ENCODE data around the gene MAPKAPK2.

The MAPKAPK2 gene

DNA sequence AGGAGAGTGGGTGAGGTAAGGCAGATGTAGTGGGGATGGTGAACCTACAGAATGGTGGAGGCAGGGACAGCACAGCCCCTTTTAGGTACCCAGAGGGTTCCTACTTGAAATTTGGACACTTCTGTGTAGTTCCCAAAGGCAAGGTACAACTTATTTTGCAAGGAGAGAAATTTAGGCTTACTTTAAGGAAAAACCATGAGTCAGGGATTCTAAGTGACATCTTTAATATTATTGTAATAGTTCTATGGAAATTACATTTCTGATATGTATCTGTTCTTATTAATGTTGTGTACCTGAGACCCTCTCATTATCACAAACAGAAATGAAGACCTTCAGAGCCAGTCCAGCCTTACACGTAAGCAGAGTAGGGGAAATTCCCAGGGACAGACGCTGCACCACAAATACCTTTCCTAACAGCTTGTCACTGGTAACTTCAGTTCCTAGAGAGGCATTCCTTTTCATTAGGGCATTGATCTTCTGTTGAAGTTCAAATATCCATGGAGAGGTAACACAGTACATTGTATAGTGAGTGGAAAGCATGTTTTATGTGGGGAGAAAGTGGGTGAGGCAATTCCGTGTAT, 41.5 kb upstream of the MAPKAPK2 start:
- TF ChIP-seq CTCF (conservative IDR thresholded peaks at IDR 0.05; ENCODE audit: control insufficient read depth, insufficient read depth, low read depth, low read length): no peak
- no peak for DNase-seq (ENCODE audit: low read depth)
- H3K4me3 ChIP-seq (ENCODE audit: control insufficient read depth, low read depth, low read length): no peak overlapping the region

- DNase-seq (ENCODE audit: low read depth): no peak
- no peak overlapping the region for H3K4me3 ChIP-seq (ENCODE audit: control insufficient read depth, low read depth, low read length)
- TF ChIP-seq CTCF (conservative IDR thresholded peaks at IDR 0.05; ENCODE audit: control insufficient read depth, insufficient read depth, low read depth, low read length): no peak
Measured at GRCh38 chr1:206646504-206646903, 38.2 kb upstream of the MAPKAPK2 start.

DNA sequence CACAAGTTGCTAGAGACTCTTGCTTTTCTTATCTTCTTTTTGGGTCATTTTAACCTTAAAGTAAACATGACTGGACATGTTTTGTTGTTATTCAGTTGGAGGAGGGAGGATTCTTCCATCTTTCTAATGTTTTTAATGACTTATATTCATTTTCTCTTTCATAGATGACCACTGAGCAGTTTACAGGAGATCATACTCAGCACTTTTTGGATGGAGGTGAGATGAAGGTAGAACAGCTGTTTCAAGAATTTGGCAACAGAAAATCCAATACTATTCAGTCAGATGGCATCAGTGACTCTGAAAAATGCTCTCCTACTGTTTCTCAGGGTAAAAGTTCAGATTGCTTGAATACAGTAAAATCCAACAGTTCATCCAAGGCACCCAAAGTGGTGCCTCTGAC, 37.5 kb upstream of the MAPKAPK2 start:
- no peak for DNase-seq (ENCODE audit: low read depth)
- TF ChIP-seq CTCF (conservative IDR thresholded peaks at IDR 0.05; ENCODE audit: control insufficient read depth, insufficient read depth, low read depth, low read length): no peak
- H3K4me3 ChIP-seq (ENCODE audit: control insufficient read depth, low read depth, low read length): no peak overlapping the region

GRCh38 chr1:206649261-206649921, 35.3 kb upstream of the MAPKAPK2 start:
- H3K4me3 ChIP-seq (ENCODE audit: control insufficient read depth, low read depth, low read length): no peak overlapping the region
- no peak for DNase-seq (ENCODE audit: low read depth)
- no peak for TF ChIP-seq CTCF (conservative IDR thresholded peaks at IDR 0.05; ENCODE audit: control insufficient read depth, insufficient read depth, low read depth, low read length)

DNA sequence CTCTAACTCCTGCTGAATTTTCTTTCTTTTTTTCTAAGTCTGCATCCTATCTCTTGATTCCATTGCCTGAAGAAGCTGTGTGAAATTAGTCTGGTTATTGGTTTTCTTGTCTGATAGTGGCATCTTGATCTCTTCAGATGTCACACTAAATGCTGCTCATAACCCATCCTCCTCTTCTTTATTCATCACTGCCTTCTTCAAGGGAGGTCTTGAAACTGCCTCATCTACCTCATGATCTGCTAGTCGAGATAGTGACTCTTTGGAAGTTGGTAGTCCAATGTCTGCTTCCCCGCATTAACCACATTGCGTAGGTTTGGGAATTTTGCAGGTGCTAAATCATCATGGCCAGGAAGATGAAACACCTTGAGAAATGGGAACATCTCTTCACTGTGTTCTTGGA, 33.7 kb upstream of the MAPKAPK2 start:
- H3K4me3 ChIP-seq (ENCODE audit: control insufficient read depth, low read depth, low read length): no peak overlapping the region
- no peak for DNase-seq (ENCODE audit: low read depth)
- no peak for TF ChIP-seq CTCF (conservative IDR thresholded peaks at IDR 0.05; ENCODE audit: control insufficient read depth, insufficient read depth, low read depth, low read length)

GRCh38 chr1:206651958-206652890, 32.5 kb upstream of the MAPKAPK2 start:
- no peak overlapping the region for H3K4me3 ChIP-seq (ENCODE audit: control insufficient read depth, low read depth, low read length)
- no peak for TF ChIP-seq CTCF (conservative IDR thresholded peaks at IDR 0.05; ENCODE audit: control insufficient read depth, insufficient read depth, low read depth, low read length)
- no peak for DNase-seq (ENCODE audit: low read depth)
